Rectal smooth muscle tissue (tissue), 1 donor: ENCODE data around the gene NOX3.
"Not testable (repeated sequence)": the region's sequence is repeated elsewhere in the genome, so short reads cannot be mapped to it uniquely, and the experiment has no call there.

Experiments
- H3K27ac ChIP-seq: one replicate; pipeline ENCODE4 v1.7.0; 2013; ENCODE audit warnings: low read depth, low read length, inconsistent platforms
- H3K27me3 ChIP-seq: one replicate; pipeline ENCODE4 v1.7.0; 2013; ENCODE audit warnings: low read length; ENCODE audit not compliant: control insufficient read depth, insufficient read depth
- H3K36me3 ChIP-seq: one replicate; pipeline ENCODE4 v1.7.0; 2013; ENCODE audit warnings: low read length; ENCODE audit not compliant: control insufficient read depth, insufficient read depth
- H3K4me1 ChIP-seq: one replicate; pipeline ENCODE4 v1.7.0; 2013; ENCODE audit warnings: low read length; ENCODE audit not compliant: control insufficient read depth, insufficient read depth
- H3K4me3 ChIP-seq: one replicate; pipeline ENCODE4 v1.7.0; 2013; ENCODE audit warnings: low read length
- H3K9ac ChIP-seq: one replicate; pipeline ENCODE4 v1.7.0; 2013; ENCODE audit warnings: low read length

The NOX3 gene

GRCh38 chr6:155487371-155488130 lies 31.9 kb upstream of the NOX3 start:
- Histone ChIP-seq H3K9ac (no peak overlapping the region), H3K4me3 (no peak overlapping the region), H3K27me3 (no peaks in the 10 kb centered on the region), H3K4me1 (peaks cover 3% of the 10 kb centered on the region), H3K27ac (no peak overlapping the region), H3K36me3 (no peaks in the 10 kb centered on the region)

- H3K4me3 ChIP-seq: no peak overlapping the region
- no peak overlapping the region for H3K27ac ChIP-seq
- H3K9ac ChIP-seq: no peak overlapping the region
- no peaks in the 10 kb centered on the region for H3K36me3 ChIP-seq
- peaks cover 3% of the 10 kb centered on the region for H3K4me1 ChIP-seq
- H3K27me3 ChIP-seq: no peaks in the 10 kb centered on the region
Measured at GRCh38 chr6:155486721-155487294, 31.2 kb upstream of the NOX3 start.

GRCh38 chr6:155485756-155486155 lies 30.1 kb upstream of the NOX3 start:
- H3K4me3 ChIP-seq: no peak overlapping the region
- H3K4me1 ChIP-seq: no peaks in the 10 kb centered on the region
- no peak overlapping the region for H3K9ac ChIP-seq
- no peaks in the 10 kb centered on the region for H3K36me3 ChIP-seq
- no peak overlapping the region for H3K27ac ChIP-seq
- H3K27me3 ChIP-seq: no peaks in the 10 kb centered on the region

GRCh38 chr6:155483858-155484257 lies 28.2 kb upstream of the NOX3 start:
- Histone ChIP-seq H3K9ac (no peak overlapping the region), H3K4me3 (no peak overlapping the region), H3K36me3 (no peaks in the 10 kb centered on the region), H3K27ac (no peak overlapping the region), H3K4me1 (no peaks in the 10 kb centered on the region), H3K27me3 (no peaks in the 10 kb centered on the region)

- no peaks in the 10 kb centered on the region for H3K36me3 ChIP-seq
- no peaks in the 10 kb centered on the region for H3K4me1 ChIP-seq
- H3K27ac ChIP-seq: no peak overlapping the region
- no peaks in the 10 kb centered on the region for H3K27me3 ChIP-seq
- no peak overlapping the region for H3K4me3 ChIP-seq
- H3K9ac ChIP-seq: no peak overlapping the region
Measured at GRCh38 chr6:155481215-155481614, 25.6 kb upstream of the NOX3 start.

GRCh38 chr6:155473741-155474140 lies 18.1 kb upstream of the NOX3 start:
- Histone ChIP-seq H3K9ac (no peak overlapping the region), H3K27me3 (no peaks in the 10 kb centered on the region), H3K4me3 (no peak overlapping the region), H3K4me1 (no peaks in the 10 kb centered on the region), H3K36me3 (no peaks in the 10 kb centered on the region), H3K27ac (no peak overlapping the region)

GRCh38 chr6:155472886-155473285 lies 17.2 kb upstream of the NOX3 start:
- H3K27ac ChIP-seq: no peak overlapping the region
- H3K9ac ChIP-seq: no peak overlapping the region
- H3K4me3 ChIP-seq: no peak overlapping the region
- no peaks in the 10 kb centered on the region for H3K27me3 ChIP-seq
- H3K4me1 ChIP-seq: no peaks in the 10 kb centered on the region
- H3K36me3 ChIP-seq: no peaks in the 10 kb centered on the region

- not testable (repeated sequence) for H3K4me1 ChIP-seq, H3K27me3 ChIP-seq, H3K4me3 ChIP-seq, H3K27ac ChIP-seq, H3K36me3 ChIP-seq, H3K9ac ChIP-seq
Measured at GRCh38 chr6:155470979-155471616, 15.5 kb upstream of the NOX3 start.

GRCh38 chr6:155468543-155468942 lies 12.9 kb upstream of the NOX3 start:
- H3K9ac ChIP-seq, H3K36me3 ChIP-seq, H3K4me1 ChIP-seq, H3K27ac ChIP-seq, H3K4me3 ChIP-seq, H3K27me3 ChIP-seq: not testable (repeated sequence)

- no peak overlapping the region for H3K27ac ChIP-seq
- no peak overlapping the region for H3K9ac ChIP-seq
- no peaks in the 10 kb centered on the region for H3K4me1 ChIP-seq
- H3K27me3 ChIP-seq: no peaks in the 10 kb centered on the region
- no peak overlapping the region for H3K4me3 ChIP-seq
- no peaks in the 10 kb centered on the region for H3K36me3 ChIP-seq
Measured at GRCh38 chr6:155466539-155466938, 10.9 kb upstream of the NOX3 start.

GRCh38 chr6:155461556-155461955 lies 5.9 kb upstream of the NOX3 start:
- H3K27me3 ChIP-seq: no peaks in the 10 kb centered on the region
- H3K4me1 ChIP-seq: no peaks in the 10 kb centered on the region
- H3K36me3 ChIP-seq: no peaks in the 10 kb centered on the region
- H3K27ac ChIP-seq: no peak overlapping the region
- H3K9ac ChIP-seq: no peak overlapping the region
- H3K4me3 ChIP-seq: peak overlapping the region; percentile 3

- H3K4me1 ChIP-seq: no peaks in the 10 kb centered on the region
- H3K36me3 ChIP-seq: no peaks in the 10 kb centered on the region
- H3K9ac ChIP-seq: no peak overlapping the region
- H3K4me3 ChIP-seq: no peak overlapping the region
- H3K27ac ChIP-seq: no peak overlapping the region
- H3K27me3 ChIP-seq: no peaks in the 10 kb centered on the region
Measured at GRCh38 chr6:155454471-155454870, 1.2 kb downstream of the NOX3 start.

- no peaks in the 10 kb centered on the region for H3K4me1 ChIP-seq
- H3K9ac ChIP-seq: no peak overlapping the region
- H3K4me3 ChIP-seq: no peak overlapping the region
- H3K27ac ChIP-seq: no peak overlapping the region
- no peaks in the 10 kb centered on the region for H3K36me3 ChIP-seq
- H3K27me3 ChIP-seq: no peaks in the 10 kb centered on the region
Measured at GRCh38 chr6:155454008-155454407, 1.6 kb downstream of the NOX3 start.
